DND-41 (cell line): ENCODE measurements around the gene RTF2.

Experiments
- CTCF ChIP-seq: IDR thresholded peaks from 2 replicates; pipeline ENCODE4 v1.5.1; 2012; ENCODE audit warnings: borderline replicate concordance, low read length, moderate library complexity, mild to moderate bottlenecking; ENCODE audit not compliant: poor library complexity, severe bottlenecking; ENCODE audit errors: extremely low read depth
- EZH2 ChIP-seq: IDR thresholded peaks from 3 replicates; pipeline ENCODE4 v1.6.1; 2012; ENCODE audit warnings: borderline replicate concordance, low read depth, mild to moderate bottlenecking, moderate library complexity, low read length, inconsistent platforms; ENCODE audit not compliant: severe bottlenecking

DNA sequence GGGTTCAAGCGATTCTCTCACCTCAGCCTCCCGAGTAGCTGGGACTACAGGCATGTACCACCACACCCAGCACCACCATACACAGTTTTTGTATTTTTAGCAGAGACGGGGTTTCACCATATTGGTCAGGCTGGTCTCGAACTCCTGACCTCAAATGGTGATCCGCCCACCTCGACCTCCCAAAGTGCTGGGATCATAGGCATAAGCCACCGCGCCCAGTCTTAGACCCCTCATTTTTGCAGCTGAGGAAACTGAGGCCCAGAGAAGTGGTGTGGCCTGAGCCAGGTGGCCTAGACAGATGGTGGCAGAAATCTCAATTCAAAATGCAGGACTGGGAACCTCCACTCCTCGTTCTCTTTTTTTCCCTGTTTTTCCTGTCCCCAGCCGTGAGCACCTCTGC lies 43.5 kb downstream of the RTF2 start:
- TF ChIP-seq CTCF (no peak), EZH2 (no peak)
